Endodermal cell (in vitro differentiated cells): ENCODE measurements around the gene PAK1IP1. TPM values are rescaled to one million over a fixed set of nuclear protein-coding genes. Genes with fewer than 3 reads are reported as not detected.
A peak's percentile ranks its signal among the peaks of the same experiment; 100 is the strongest.

Experiments
- DNase-seq: peaks from one replicate; pipeline ENCODE4 v3.0.0-alpha.2; 2017
- H3K27ac ChIP-seq: 2 replicates; pipeline ENCODE4 v1.5.1; 2013; ENCODE audit warnings: mild to moderate bottlenecking, low read depth, low read length, moderate library complexity
- H3K27me3 ChIP-seq: 2 replicates; pipeline ENCODE4 v1.6.1; 2013; ENCODE audit warnings: mild to moderate bottlenecking, low read length, moderate library complexity; ENCODE audit not compliant: insufficient read depth, control insufficient read depth, poor library complexity, severe bottlenecking
- H3K36me3 ChIP-seq: 2 replicates; pipeline ENCODE4 v1.7.0; 2013; ENCODE audit warnings: mild to moderate bottlenecking, low read length, moderate library complexity; ENCODE audit not compliant: control insufficient read depth, insufficient read depth
- H3K4me1 ChIP-seq: one replicate; pipeline ENCODE4 v1.7.0; 2013; ENCODE audit warnings: low read length; ENCODE audit not compliant: control insufficient read depth, insufficient read depth
- H3K4me3 ChIP-seq: 2 replicates; pipeline ENCODE4 v1.5.1; 2013; ENCODE audit warnings: mild to moderate bottlenecking, low read length, moderate library complexity
- H3K9ac ChIP-seq: 2 replicates; pipeline ENCODE4 v1.6.1; 2013; ENCODE audit warnings: mild to moderate bottlenecking, low read length, moderate library complexity; ENCODE audit not compliant: poor library complexity, severe bottlenecking; ENCODE audit errors: extremely low read depth
- H3K9me3 ChIP-seq: 2 replicates; pipeline ENCODE4 v1.6.1; 2013; ENCODE audit warnings: mild to moderate bottlenecking, low read length, moderate library complexity; ENCODE audit not compliant: control insufficient read depth
- H3K27ac Mint-ChIP-seq: 2 replicates; pipeline ENCODE4 v1.8.0; 2020; ENCODE audit warnings: mixed read lengths
- H3K27me3 Mint-ChIP-seq: 2 replicates; pipeline ENCODE4 v1.8.0; 2021; ENCODE audit warnings: mild to moderate bottlenecking, mixed read lengths; ENCODE audit not compliant: insufficient read depth
- H3K36me3 Mint-ChIP-seq: 2 replicates; pipeline ENCODE4 v1.8.0; 2020; ENCODE audit warnings: low read depth, mixed read lengths
- H3K4me1 Mint-ChIP-seq: 2 replicates; pipeline ENCODE4 v1.8.0; 2020; ENCODE audit warnings: mixed read lengths
- H3K4me3 Mint-ChIP-seq: 2 replicates; pipeline ENCODE4 v1.8.0; 2020; ENCODE audit warnings: mild to moderate bottlenecking, moderate library complexity, mixed read lengths
- H3K9me3 Mint-ChIP-seq: 2 replicates; pipeline ENCODE4 v1.8.0; 2020; ENCODE audit warnings: mild to moderate bottlenecking, mixed read lengths
- WGBS, 2 experiments: methylation state at CpG; one replicate each; pipeline versions ENCODE4 v1.1.5 to v1.1.7; 2013; ENCODE audit warnings: missing lambda C conversion rate in 2 of 2, mixed read lengths in 1 of 2; ENCODE audit not compliant: insufficient coverage in 1 of 2, insufficient read length in 1 of 2; 5-methylcytosine and 5-hydroxymethylcytosine counted together
- total RNA-seq, 2 donors: library from RNA; stranded (reverse); fragmentation: NEBNext Ultra II Directional in 1 of 2; extraction: Animal tissue kit (Norgen Biotek cat#: 25700) in 1 of 2; gene quantifications; 2 replicates in 1 of 2; 3 replicates in 1 of 2; pipeline ENCODE4 v1.2.1, GENCODE V29; 2021
- TF ChIP-seq, protein P1 (sequence below): fragments of 200-600 bp; sonication (generic); conservative IDR thresholded peaks from 2 replicates; pipeline ENCODE4 v1.5.0; 2021; ENCODE audit warnings: antibody characterized with exemption, mild to moderate bottlenecking

PAK1IP1 gene
- total RNA-seq, 2 donors from 2014 or later = 15.3 to 16.8 TPM

DNA sequence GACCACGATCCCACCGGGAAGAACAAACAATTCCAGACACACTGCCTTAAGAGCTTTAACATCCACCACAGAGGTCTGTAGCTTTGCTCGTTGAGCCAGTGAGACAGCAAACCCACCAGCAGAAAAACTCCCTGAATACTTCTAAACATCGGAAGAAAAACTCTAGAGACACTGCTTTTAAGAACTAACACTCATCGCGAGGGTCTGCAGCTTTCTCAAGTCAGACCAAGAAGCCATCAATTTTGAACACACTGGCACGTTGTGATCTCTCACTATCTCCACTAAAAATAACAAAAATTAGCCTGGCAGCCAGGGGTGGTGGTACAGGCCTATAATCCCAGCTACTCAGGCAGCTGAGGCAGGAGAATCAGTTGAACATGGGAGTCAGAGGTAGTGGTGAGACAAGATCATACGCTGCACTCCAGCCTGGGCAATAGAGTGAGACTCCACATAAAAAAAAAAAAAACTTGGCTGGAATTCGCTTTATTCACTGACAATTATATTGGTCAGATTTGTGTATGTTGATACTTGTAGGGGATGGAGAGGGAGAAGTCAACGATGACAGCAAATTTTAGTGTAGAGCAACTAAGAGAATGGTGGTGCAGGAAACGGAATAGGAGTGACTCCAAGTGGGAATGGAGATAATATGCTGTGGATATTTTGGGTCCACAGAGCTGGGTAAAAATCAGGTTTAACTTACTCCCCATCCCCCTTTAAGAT is 27.2 kb downstream of the PAK1IP1 start:
- DNase-seq = no peak
- peak overlapping the region; percentile 96 for H3K4me3 ChIP-seq
- peak overlapping the region; percentile 94 for H3K4me3 Mint-ChIP-seq
- H3K27me3 Mint-ChIP-seq = no peaks in the 10 kb centered on the region
- H3K36me3 Mint-ChIP-seq = peaks cover 17% of the 10 kb centered on the region
- H3K27me3 ChIP-seq = no peaks in the 10 kb centered on the region
- peaks cover 8% of the 10 kb centered on the region for H3K4me1 ChIP-seq
- peak overlapping the region; percentile 98 for H3K27ac Mint-ChIP-seq
- H3K9me3 ChIP-seq = peaks cover 23% of the 10 kb centered on the region
- 93 to 94% methylated on average over 8 to 11 of the region's 11 CpGs for WGBS, 2 experiments
- peaks cover 29% of the 10 kb centered on the region for H3K9me3 Mint-ChIP-seq
- TF ChIP-seq, protein P1, sequence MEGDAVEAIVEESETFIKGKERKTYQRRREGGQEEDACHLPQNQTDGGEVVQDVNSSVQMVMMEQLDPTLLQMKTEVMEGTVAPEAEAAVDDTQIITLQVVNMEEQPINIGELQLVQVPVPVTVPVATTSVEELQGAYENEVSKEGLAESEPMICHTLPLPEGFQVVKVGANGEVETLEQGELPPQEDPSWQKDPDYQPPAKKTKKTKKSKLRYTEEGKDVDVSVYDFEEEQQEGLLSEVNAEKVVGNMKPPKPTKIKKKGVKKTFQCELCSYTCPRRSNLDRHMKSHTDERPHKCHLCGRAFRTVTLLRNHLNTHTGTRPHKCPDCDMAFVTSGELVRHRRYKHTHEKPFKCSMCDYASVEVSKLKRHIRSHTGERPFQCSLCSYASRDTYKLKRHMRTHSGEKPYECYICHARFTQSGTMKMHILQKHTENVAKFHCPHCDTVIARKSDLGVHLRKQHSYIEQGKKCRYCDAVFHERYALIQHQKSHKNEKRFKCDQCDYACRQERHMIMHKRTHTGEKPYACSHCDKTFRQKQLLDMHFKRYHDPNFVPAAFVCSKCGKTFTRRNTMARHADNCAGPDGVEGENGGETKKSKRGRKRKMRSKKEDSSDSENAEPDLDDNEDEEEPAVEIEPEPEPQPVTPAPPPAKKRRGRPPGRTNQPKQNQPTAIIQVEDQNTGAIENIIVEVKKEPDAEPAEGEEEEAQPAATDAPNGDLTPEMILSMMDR = no peak
- H3K36me3 ChIP-seq = peaks cover 22% of the 10 kb centered on the region
- peak overlapping the region; percentile 1 for H3K9ac ChIP-seq
- peaks cover 37% of the 10 kb centered on the region for H3K4me1 Mint-ChIP-seq
- no peak overlapping the region for H3K27ac ChIP-seq

DNA sequence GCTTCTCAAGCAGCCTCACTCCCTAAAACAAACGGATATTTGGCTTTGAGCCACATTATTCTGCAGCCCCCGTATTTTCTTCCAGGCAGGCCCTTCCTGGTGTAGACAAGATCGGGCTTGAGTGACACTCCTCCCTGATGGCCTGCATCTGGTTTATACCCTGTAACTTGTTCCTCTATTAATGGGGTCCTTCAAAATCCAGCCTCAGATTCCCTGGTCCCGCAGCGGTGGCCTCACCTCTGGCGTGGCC is 27.7 kb downstream of the PAK1IP1 start:
- no peaks in the 10 kb centered on the region for H3K27me3 Mint-ChIP-seq
- WGBS, 2 experiments = 20 to 25% methylated on average over 4 to 6 of the region's 6 CpGs
- Histone ChIP-seq H3K36me3 (peaks cover 26% of the 10 kb centered on the region), H3K4me3 (peak overlapping the region; percentile 96), H3K27me3 (no peaks in the 10 kb centered on the region), H3K9ac (peak overlapping the region; percentile 1), H3K27ac (no peak overlapping the region), H3K9me3 (peaks cover 23% of the 10 kb centered on the region), H3K4me1 (peaks cover 8% of the 10 kb centered on the region)
- H3K9me3 Mint-ChIP-seq = peaks cover 29% of the 10 kb centered on the region
- peak overlapping the region; percentile 94 for H3K4me3 Mint-ChIP-seq
- peak overlapping the region; percentile 98 for H3K27ac Mint-ChIP-seq
- TF ChIP-seq, protein P1 = no peak
- peaks cover 21% of the 10 kb centered on the region for H3K36me3 Mint-ChIP-seq
- no peak for DNase-seq
- H3K4me1 Mint-ChIP-seq = peaks cover 40% of the 10 kb centered on the region

DNA sequence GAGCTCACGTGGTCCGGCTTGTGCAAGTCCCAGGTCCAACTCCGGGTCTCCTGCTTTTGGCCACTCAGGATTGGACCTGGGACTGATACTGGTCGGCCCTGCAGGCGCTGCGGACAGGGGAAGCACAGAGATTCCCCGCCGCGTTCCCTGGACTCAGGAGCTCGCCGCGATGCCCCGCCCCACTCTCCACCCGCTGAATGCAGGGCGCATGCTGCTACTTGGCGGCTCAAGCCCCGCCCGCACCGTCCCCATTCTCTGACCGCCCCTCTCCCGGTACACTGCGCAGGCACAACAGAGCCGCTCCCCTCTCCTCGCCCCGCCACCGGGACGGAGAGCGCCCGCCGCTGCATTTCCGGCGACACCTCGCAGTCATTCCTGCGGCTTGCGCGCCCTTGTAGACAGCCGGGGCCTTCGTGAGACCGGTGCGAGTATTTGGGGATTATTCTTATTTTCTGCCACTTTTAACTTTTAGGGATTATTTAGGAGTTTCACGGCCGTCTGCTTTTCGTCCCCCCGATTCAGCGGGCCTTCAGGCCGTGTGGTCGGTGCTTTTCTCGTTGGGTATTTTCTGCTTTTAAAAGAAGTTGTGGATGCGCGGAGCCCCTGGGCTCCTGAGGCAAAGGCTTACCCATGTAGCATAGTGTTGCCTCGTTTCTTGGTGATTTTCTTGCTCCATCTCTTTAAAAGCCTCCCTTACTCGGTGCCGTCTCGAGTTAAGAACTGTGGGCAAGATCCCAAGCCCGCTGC is 28.2 kb downstream of the PAK1IP1 start, which contains the start of gene TMEM14C:
TMEM14C (plus strand) TSS at position 251 of the 747 bp plus-strand sequence. CDS start 1,544 bp downstream, outside the sequence.
- Histone ChIP-seq H3K27ac (peak within 1 kb of the TSS; percentile 81), H3K27me3 (no peaks in the 10 kb centered on the region), H3K9me3 (peaks cover 18% of the 10 kb centered on the region), H3K4me3 (peak within 1 kb of the TSS; percentile 96), H3K36me3 (peaks cover 31% of the 10 kb centered on the region), H3K9ac (peak within 1 kb of the TSS; percentile 84), H3K4me1 (peaks cover 8% of the 10 kb centered on the region)
- Mint-ChIP-seq H3K9me3 (peaks cover 25% of the 10 kb centered on the region), H3K4me1 (peaks cover 40% of the 10 kb centered on the region), H3K36me3 (peaks cover 25% of the 10 kb centered on the region), H3K27me3 (no peaks in the 10 kb centered on the region), H3K4me3 (peak within 1 kb of the TSS; percentile 94), H3K27ac (peak within 1 kb of the TSS; percentile 98)
- DNase-seq = peak; percentile 99
- WGBS, 2 experiments = 0 to 3% methylated on average over 19 to 55 of the region's 55 CpGs
- TF ChIP-seq, protein P1 = no peak
